ENCODE data around the gene BMPR1A. TPM values are rescaled to one million over a fixed set of nuclear protein-coding genes. Genes with fewer than 3 reads are reported as not detected.

The BMPR1A gene
- total and polyA plus RNA-seq, 2 of the 13 experiments (the other 11 are each of a cell fraction or from before 2014, with no cell fraction given) = 17.8 to 44.2 TPM

GRCh38 chr10:86755740-86756510, 494 bp upstream of the BMPR1A start (continued):
- peak; percentile 43; the same call in 1 of the 2 replicates for TF ChIP-seq NAIF1 (CRISPR knock-in tag; IDR thresholded peaks at IDR 0.05; ENCODE audit: borderline replicate concordance)
- no peak for TF ChIP-seq DPF2 (CRISPR knock-in tag; IDR thresholded peaks at IDR 0.05; ENCODE audit: borderline replicate concordance, low read depth)
- TF ChIP-seq ZSCAN25 (CRISPR knock-in tag; IDR thresholded peaks at IDR 0.05) = peak; percentile 59; the same call in 1 of the 2 replicates
- peak; percentile 90 for TF ChIP-seq PRDM10 (CRISPR knock-in tag; IDR thresholded peaks at IDR 0.05; ENCODE audit: low read depth)
- 0 out of 2 replicates have a peak, but pooled peaks have one; percentile 44 for TF ChIP-seq SIN3A (IDR thresholded peaks at IDR 0.05; ENCODE audit: borderline replicate concordance, low read depth, low read length)
- TF ChIP-seq FOXA1 (IDR thresholded peaks at IDR 0.05) = no peak
- TF ChIP-seq FOXA1 (CRISPR knock-in tag; IDR thresholded peaks at IDR 0.05) = 0 out of 2 replicates have a peak, but pooled peaks have one; percentile 4
- TF ChIP-seq THAP11 (CRISPR knock-in tag; IDR thresholded peaks at IDR 0.05) = peak; percentile 41; the same call in 1 of the 2 replicates
- TF ChIP-seq PRMT3 (CRISPR knock-in tag; IDR thresholded peaks at IDR 0.05; ENCODE audit: borderline replicate concordance, low read depth) = no peak
- peak; percentile 86 for TF ChIP-seq ZNF274 (CRISPR knock-in tag; IDR thresholded peaks at IDR 0.05)
- TF ChIP-seq BCL6 (CRISPR knock-in tag; IDR thresholded peaks at IDR 0.05) = peak; percentile 57; the same call in 1 of the 2 replicates
- TF ChIP-seq ZNF615 (CRISPR knock-in tag; IDR thresholded peaks at IDR 0.05; ENCODE audit: borderline replicate concordance) = no peak
- peak; percentile 27; the same call in 1 of the 2 replicates for TF ChIP-seq ZFP1 (CRISPR knock-in tag; IDR thresholded peaks at IDR 0.05)
- no peak for TF ChIP-seq SP2 (CRISPR knock-in tag; IDR thresholded peaks at IDR 0.05)
- TF ChIP-seq YEATS2 (CRISPR knock-in tag; IDR thresholded peaks at IDR 0.05; ENCODE audit: borderline replicate concordance) = 0 out of 2 replicates have a peak, but pooled peaks have one; percentile 22
- 0 out of 2 replicates have a peak, but pooled peaks have one; percentile 46 for TF ChIP-seq MAF1 (CRISPR knock-in tag; IDR thresholded peaks at IDR 0.05; ENCODE audit: borderline replicate concordance)
- TF ChIP-seq DR1 (CRISPR knock-in tag; IDR thresholded peaks at IDR 0.05) = peak; percentile 68; the same call in 1 of the 2 replicates
- 0 out of 2 replicates have a peak, but pooled peaks have one; percentile 33 for TF ChIP-seq ZNF335 (CRISPR knock-in tag; IDR thresholded peaks at IDR 0.05)
- TF ChIP-seq ZFP36 (IDR thresholded peaks at IDR 0.05; ENCODE audit: borderline replicate concordance, low read depth, low read length, partially characterized antibody) = no peak
- TF ChIP-seq ZNF547 (CRISPR knock-in tag; IDR thresholded peaks at IDR 0.05) = peak; percentile 90
- TF ChIP-seq RXRA (CRISPR knock-in tag; IDR thresholded peaks at IDR 0.05) = peak; percentile 90
- TF ChIP-seq, protein P1, sequence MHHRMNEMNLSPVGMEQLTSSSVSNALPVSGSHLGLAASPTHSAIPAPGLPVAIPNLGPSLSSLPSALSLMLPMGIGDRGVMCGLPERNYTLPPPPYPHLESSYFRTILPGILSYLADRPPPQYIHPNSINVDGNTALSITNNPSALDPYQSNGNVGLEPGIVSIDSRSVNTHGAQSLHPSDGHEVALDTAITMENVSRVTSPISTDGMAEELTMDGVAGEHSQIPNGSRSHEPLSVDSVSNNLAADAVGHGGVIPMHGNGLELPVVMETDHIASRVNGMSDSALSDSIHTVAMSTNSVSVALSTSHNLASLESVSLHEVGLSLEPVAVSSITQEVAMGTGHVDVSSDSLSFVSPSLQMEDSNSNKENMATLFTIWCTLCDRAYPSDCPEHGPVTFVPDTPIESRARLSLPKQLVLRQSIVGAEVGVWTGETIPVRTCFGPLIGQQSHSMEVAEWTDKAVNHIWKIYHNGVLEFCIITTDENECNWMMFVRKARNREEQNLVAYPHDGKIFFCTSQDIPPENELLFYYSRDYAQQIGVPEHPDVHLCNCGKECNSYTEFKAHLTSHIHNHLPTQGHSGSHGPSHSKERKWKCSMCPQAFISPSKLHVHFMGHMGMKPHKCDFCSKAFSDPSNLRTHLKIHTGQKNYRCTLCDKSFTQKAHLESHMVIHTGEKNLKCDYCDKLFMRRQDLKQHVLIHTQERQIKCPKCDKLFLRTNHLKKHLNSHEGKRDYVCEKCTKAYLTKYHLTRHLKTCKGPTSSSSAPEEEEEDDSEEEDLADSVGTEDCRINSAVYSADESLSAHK (CRISPR knock-in tag; IDR thresholded peaks at IDR 0.05; ENCODE audit: borderline replicate concordance) = no peak
- peak; percentile 59 for TF ChIP-seq TBX2 (CRISPR knock-in tag; IDR thresholded peaks at IDR 0.05; ENCODE audit: borderline replicate concordance)
- TF ChIP-seq MBD4 (IDR thresholded peaks at IDR 0.05; ENCODE audit: borderline replicate concordance, low read length) = no peak

All from HepG2 (cell line).